IgD-negative memory B cell (primary cell): Measurements from ENCODE around the gene MPV17L. TPM values are rescaled to one million over a fixed set of nuclear protein-coding genes. Genes with fewer than 3 reads are reported as not detected.
"Not testable (repeated sequence)": the region's sequence is repeated elsewhere in the genome, so short reads cannot be mapped to it uniquely, and the experiment has no call there.

Source experiments
- H3K27ac Mint-ChIP-seq, 3 donors: one replicate each; pipeline ENCODE4 v1.8.0; 2020 to 2022; ENCODE audit warnings: mild to moderate bottlenecking in 3 of 3, mixed read lengths in 3 of 3, moderate library complexity in 1 of 3
- H3K27me3 Mint-ChIP-seq: one replicate; pipeline ENCODE4 v1.8.0; 2021; ENCODE audit warnings: mixed read lengths
- H3K36me3 Mint-ChIP-seq: one replicate; pipeline ENCODE4 v1.8.0; 2020; ENCODE audit warnings: mild to moderate bottlenecking, mixed read lengths
- H3K4me1 Mint-ChIP-seq, 3 donors: one replicate each; pipeline ENCODE4 v1.8.0; 2020 to 2022; ENCODE audit warnings: mixed read lengths in 3 of 3, mild to moderate bottlenecking in 1 of 3
- H3K4me3 Mint-ChIP-seq, 4 donors: one replicate each; pipeline ENCODE4 v1.8.0; 2020 to 2022; ENCODE audit warnings: mild to moderate bottlenecking in 4 of 4, mixed read lengths in 4 of 4, moderate library complexity in 3 of 4
- H3K9me3 Mint-ChIP-seq, 3 donors: one replicate each; pipeline ENCODE4 v1.8.0; 2020 to 2021; ENCODE audit warnings: mixed read lengths in 3 of 3, mild to moderate bottlenecking in 1 of 3
- polyA plus RNA-seq: library from polyadenylated mRNA; unstranded; fragments of 300-500 nt; fragmentation: Illumina TruSeq; gene quantifications from one replicate; pipeline ENCODE4 v1.2.3, GENCODE V29; 2021

Gene MPV17L
- polyA plus RNA-seq: 0.04 TPM

DNA sequence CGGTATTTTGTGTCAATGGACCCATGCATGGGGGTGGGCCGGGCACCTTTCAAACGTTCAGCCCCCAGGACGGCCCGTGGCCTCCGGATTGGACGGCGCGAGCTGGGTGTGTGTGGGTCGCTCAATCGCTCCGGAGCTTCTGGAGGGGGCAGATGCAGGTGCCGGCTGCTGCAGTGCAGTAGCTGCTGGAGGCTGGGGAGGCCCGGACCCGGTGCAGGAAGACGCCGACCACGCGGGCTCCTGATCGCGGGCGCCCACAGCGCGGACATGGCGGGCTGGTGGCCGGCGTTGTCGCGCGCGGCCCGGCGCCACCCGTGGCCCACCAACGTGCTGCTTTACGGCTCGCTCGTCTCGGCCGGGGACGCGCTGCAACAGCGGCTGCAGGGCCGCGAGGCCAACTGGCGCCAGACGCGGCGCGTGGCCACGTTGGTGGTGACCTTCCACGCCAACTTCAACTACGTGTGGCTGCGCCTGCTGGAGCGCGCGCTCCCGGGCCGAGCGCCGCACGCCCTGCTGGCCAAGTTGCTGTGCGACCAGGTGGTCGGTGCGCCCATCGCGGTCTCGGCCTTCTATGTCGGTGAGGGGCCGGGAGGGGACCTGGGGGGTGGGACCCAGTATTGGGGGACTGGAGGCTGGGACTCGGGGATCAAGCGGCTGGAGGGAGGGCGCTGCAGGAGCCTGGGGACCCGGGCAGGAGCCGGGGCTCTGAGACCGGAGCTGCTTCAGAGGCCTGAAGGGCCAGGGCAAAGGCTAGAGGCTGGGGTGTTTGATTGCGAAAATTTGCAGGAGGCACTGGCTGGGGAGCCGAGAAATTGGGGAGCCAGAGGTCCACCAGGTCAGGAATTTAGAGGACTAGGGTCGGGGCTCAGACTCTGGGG is at the start of gene MPV17L:
TSS of gene MPV17L (plus strand) at position 124 of the 878 bp plus-strand sequence. CDS start at position 268, 144 bp downstream.
- H3K27me3 Mint-ChIP-seq, H3K4me1 Mint-ChIP-seq, H3K9me3 Mint-ChIP-seq, H3K36me3 Mint-ChIP-seq, H3K27ac Mint-ChIP-seq: not testable (repeated sequence)
- peak within 1 kb of the TSS; percentile 17 to 74 (median 69) for H3K4me3 Mint-ChIP-seq

DNA sequence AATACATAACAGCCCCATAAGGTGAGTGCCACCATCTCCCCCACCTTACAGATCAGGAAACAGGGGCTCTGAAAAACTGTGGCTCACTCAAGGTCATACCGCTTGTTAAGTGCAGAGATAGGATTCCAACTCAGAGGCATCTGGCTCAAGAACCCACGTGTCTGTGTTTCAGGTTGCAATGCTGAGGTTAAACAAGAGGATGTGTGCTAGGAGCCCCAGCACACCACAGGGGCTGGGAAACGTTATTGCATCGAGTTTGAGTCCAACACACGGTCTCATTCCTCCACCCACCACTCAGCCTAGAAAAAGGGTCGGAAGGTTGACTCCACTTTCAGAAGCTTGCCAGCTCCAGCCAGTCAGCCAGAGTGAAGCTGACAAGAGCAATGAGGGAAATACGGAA is 46.8 kb upstream of the MPV17L start:
- not testable (repeated sequence) for H3K4me1 Mint-ChIP-seq, H3K9me3 Mint-ChIP-seq, H3K27ac Mint-ChIP-seq, H3K36me3 Mint-ChIP-seq, H3K27me3 Mint-ChIP-seq, H3K4me3 Mint-ChIP-seq

DNA sequence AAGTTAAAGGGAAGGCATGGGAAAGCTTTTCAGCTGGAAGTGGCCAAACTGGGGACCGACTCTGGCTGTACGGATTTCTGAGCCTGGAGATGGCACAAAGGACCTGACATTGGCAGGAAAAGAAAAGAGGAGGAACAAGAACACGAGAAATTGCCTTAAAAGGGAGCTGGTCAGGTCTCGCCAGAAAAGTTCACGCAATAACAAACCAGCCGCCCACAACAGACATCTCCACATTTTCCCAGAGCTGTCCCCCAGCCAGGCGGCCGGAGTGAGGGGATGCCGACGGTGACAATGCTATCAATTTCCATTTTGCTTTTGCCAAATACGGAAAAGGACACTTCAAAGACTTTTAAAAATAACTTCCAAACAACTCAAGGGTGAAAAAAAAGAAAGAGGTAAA is 44.3 kb upstream of the MPV17L start:
- H3K27me3 Mint-ChIP-seq, H3K4me3 Mint-ChIP-seq, H3K27ac Mint-ChIP-seq, H3K4me1 Mint-ChIP-seq, H3K9me3 Mint-ChIP-seq, H3K36me3 Mint-ChIP-seq: not testable (repeated sequence)

DNA sequence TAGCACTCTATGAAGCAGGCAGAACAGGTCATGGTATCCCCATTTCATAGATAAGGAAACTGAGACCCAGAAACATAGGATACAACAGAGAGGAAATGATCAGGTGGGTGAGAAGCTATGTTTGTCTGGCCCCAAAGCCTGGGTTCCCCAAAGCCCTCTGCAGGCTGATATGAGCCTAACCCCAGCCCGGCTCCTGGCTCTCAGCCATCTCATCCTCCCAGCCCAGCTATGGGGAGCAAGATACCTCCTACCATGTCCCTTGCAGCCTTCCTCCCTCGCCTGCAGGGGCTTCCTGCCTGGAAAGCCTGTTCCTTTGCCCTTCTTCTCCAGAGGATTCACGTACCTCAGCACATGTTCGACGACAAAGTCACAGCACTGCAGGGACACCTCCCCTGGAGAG is 43.8 kb upstream of the MPV17L start:
- H3K4me3 Mint-ChIP-seq, H3K9me3 Mint-ChIP-seq, H3K27ac Mint-ChIP-seq, H3K4me1 Mint-ChIP-seq, H3K27me3 Mint-ChIP-seq, H3K36me3 Mint-ChIP-seq: not testable (repeated sequence)

DNA sequence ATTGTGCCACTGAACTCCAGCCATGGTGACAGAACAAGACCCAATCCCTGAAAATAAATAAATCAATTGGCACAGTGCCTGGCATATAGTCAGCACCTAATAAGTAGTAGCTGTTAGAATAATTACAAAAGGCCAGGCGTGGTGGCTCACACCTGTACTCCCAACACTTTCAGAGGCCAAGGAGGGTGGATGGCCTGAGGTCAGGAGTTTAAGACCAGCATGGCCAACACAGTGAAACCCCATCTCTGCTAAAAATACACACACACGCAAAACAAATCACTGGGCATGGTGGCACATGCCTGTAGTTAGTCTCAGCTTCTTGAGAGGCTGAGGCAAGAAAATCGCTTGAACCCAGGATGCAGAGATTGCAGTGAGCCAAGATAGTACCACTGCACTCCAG is 42.7 kb upstream of the MPV17L start:
- not testable (repeated sequence) for H3K27me3 Mint-ChIP-seq, H3K9me3 Mint-ChIP-seq, H3K4me1 Mint-ChIP-seq, H3K36me3 Mint-ChIP-seq, H3K4me3 Mint-ChIP-seq, H3K27ac Mint-ChIP-seq

DNA sequence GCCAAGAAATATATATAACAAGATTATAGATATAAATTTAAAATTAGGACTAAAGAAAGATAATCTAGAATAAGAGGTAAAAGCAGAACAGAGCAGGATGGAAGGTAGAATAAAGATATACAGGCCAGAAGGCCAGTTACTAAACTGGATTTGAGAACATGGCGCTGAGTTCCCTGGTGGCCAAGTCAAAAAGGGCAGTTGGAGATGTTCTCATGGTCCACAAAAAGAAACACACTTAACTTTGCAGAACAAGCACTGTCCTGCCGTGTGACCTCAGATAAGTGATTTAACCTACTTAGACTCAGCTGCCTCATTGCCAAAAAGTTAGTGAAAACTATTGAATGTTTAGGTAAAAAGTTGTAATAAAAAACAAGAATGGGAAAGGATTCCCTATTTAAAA is 40.7 kb upstream of the MPV17L start:
- not testable (repeated sequence) for H3K4me3 Mint-ChIP-seq, H3K27me3 Mint-ChIP-seq, H3K36me3 Mint-ChIP-seq, H3K27ac Mint-ChIP-seq, H3K4me1 Mint-ChIP-seq, H3K9me3 Mint-ChIP-seq

DNA sequence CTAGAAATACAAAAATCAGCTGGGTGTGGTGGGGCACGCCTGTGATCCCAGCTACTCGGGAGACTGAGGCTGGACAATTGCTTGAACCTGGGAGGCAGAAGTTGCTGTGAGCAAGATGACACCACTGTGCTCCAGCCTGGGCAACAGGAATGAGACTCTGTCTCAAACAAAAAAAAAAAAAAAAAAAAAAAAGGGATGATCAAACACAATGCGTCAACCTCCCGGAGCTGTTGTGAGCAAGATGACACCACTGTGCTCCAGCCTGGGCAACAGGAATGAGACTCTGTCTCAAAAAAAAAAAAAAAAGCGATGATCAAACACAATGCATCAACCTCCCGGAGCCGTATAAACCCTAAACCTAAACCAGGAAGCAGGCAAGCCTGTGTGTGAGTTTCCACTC is 38.1 kb upstream of the MPV17L start:
- H3K27ac Mint-ChIP-seq: not testable (repeated sequence)

DNA sequence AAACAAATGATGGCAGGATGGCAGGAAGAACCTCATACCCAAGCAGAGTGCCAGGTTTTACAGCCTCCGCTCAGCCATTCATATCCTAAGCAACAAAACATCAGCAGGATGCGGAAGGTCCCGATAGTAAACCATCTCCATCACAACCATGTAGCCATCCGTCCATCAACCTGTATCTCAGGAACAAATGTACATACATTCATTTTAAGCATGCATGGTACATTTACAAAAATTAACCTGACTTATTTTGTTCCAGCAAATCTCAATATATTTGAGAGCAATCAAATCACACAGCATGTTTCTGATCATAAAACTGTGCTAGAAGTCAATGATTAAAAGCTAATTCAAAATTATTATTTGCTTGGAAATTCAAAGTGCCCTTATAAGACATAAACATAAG is 17.4 kb upstream of the MPV17L start, which contains the start of gene NPIPA5:
TSS of gene NPIPA5 (minus strand) at position 101 of the 400 bp plus-strand sequence. CDS start at position 101, 0 bp downstream.
- not testable (repeated sequence) for H3K4me1 Mint-ChIP-seq, H3K36me3 Mint-ChIP-seq, H3K4me3 Mint-ChIP-seq, H3K27ac Mint-ChIP-seq, H3K9me3 Mint-ChIP-seq, H3K27me3 Mint-ChIP-seq

More for the DNA sequence above, 38.1 kb upstream of the MPV17L start:
- H3K36me3 Mint-ChIP-seq, H3K27me3 Mint-ChIP-seq, H3K4me1 Mint-ChIP-seq, H3K9me3 Mint-ChIP-seq, H3K4me3 Mint-ChIP-seq: not testable (repeated sequence)

DNA sequence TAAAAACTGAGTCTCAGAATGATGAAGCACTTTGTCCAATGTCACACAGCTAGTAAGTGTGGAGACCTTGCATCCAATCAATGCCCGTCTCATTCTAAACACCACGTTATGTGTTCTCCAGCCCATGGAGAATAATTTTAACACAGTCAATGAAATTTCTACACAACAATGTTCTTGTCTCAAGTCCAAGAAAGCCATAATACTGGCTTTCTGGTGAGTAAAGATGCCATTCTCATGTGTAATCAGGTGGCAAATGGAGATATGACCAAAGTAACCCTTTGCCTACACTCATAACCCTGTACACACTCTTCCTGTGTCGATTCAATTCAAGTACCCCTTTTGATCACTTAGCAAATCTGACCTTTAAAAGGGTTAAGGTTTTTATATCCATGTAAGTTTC is 12.7 kb upstream of the MPV17L start:
- not testable (repeated sequence) for H3K27me3 Mint-ChIP-seq, H3K9me3 Mint-ChIP-seq, H3K36me3 Mint-ChIP-seq, H3K4me3 Mint-ChIP-seq, H3K4me1 Mint-ChIP-seq, H3K27ac Mint-ChIP-seq

DNA sequence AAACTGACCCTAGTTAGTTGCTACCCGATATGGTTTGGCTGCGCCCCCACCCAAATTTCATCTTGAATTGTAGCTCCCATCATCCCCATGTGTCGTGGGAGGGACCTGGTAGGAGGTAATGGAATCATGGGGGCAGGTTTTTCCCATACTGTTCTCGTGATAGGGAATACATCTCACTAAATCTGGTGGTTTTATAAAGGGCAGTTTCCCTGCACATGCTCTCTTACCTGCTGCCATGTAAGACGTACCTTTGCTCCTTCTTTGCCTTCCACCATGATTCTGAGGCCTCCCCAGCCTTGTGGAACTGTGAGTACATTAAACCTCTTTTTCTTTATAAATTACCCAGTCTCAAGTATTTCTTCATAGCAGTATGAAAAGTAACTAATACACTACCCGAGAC is 7.5 kb upstream of the MPV17L start:
- H3K9me3 Mint-ChIP-seq, H3K36me3 Mint-ChIP-seq, H3K4me3 Mint-ChIP-seq, H3K4me1 Mint-ChIP-seq, H3K27me3 Mint-ChIP-seq, H3K27ac Mint-ChIP-seq: not testable (repeated sequence)

DNA sequence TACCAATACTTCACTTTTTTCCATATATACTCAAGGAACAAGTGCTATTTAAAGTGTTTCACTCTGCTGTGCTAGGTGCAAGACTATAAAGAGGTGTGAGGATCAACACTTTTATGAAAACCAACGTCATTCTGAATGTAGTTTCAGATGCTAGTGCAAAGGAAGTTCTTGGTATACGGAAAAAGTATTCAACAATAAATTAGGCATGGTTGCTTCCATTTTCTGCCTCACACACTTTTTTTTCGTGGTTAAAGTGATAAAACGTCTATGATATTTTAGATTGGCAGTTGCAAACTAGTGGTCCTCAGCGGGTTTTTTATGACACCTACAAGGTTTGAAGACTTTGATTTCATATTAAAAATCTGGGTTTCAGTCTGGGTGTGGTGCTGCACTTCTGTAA is 5.6 kb upstream of the MPV17L start:
- H3K9me3 Mint-ChIP-seq, H3K36me3 Mint-ChIP-seq, H3K4me1 Mint-ChIP-seq, H3K4me3 Mint-ChIP-seq, H3K27me3 Mint-ChIP-seq, H3K27ac Mint-ChIP-seq: not testable (repeated sequence)

DNA sequence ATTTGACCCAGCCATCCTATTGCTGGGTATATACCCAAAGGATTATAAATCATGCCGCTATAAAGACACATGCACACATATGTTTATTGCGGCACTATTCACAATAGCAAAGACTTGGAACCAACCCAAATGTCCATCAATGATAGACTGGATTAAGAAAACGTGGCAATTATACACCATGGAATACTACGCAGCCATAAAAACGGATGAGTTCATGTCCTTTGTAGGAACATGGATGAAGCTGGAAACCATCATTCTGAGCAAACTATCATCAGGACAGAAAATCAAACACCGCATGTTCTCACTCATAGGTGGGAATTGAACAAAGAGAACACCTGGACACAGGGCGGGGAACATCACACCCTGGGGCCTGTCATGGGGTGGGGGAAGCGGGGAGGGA is 2.5 kb upstream of the MPV17L start:
- H3K4me3 Mint-ChIP-seq: peak overlapping the region in 1 of 4 donors; percentile 30
- not testable (repeated sequence) for H3K9me3 Mint-ChIP-seq, H3K27me3 Mint-ChIP-seq, H3K4me1 Mint-ChIP-seq, H3K27ac Mint-ChIP-seq, H3K36me3 Mint-ChIP-seq

DNA sequence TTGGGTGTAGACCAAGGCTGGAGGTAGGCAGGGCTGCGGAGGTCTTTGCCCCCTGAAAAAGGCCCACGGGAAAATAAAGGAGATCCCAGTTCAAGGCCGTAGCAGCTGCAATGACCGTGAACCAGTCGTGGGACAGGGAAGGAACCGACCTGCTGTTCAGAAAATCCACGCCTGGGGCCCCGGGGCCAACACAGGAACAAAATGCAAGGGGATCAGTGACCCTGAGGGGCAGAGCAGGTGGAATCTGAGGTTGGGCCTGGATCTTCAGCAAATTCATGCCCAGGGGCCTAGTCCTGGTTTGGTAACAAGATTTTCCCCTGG is 915 bp downstream of the MPV17L start:
- not testable (repeated sequence) for H3K36me3 Mint-ChIP-seq, H3K27ac Mint-ChIP-seq, H3K4me1 Mint-ChIP-seq

DNA sequence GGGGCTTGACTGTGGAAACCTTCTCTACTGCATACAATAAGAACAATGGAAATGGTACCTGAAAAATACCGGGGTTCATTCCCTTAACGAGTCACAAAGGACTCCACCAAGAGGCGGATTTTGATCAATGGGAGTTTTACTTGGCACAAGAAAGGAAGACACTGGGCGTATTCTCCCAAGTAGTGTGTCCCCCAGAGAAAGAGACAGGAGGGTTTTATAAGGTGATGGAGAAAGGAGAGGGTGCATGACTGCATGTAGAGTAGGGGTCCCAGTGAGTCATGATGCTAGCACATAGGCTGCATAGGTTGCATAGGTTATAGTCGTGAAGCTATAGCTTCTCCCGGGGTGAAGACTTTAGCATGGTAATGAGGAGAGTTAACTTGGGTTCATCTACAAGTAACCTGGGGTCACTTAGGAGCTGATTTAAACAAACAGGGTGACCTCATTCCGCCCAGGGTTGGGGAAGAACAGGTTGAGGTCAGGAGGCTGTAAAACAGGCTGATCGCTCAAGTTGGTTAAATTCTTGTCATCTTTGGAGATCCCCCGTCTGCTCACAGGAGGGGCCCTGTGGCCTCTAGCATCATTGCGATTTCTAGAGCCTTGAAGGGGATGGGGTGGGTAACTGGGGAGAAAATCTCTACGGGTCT is 1.5 kb downstream of the MPV17L start:
- peak overlapping the region in 2 of 4 donors; percentile 17 to 34 for H3K4me3 Mint-ChIP-seq
- H3K27me3 Mint-ChIP-seq: peaks cover 6% of the 10 kb centered on the region
- no peaks in the 10 kb centered on the region for H3K4me1 Mint-ChIP-seq
- no peak overlapping the region for H3K27ac Mint-ChIP-seq
- H3K9me3 Mint-ChIP-seq: no peaks in the 10 kb centered on the region
- H3K36me3 Mint-ChIP-seq: no peaks in the 10 kb centered on the region

More for the DNA sequence above, 915 bp downstream of the MPV17L start:
- H3K27me3 Mint-ChIP-seq, H3K9me3 Mint-ChIP-seq: not testable (repeated sequence)
- peak overlapping the region; percentile 17 to 74 (median 69) for H3K4me3 Mint-ChIP-seq

DNA sequence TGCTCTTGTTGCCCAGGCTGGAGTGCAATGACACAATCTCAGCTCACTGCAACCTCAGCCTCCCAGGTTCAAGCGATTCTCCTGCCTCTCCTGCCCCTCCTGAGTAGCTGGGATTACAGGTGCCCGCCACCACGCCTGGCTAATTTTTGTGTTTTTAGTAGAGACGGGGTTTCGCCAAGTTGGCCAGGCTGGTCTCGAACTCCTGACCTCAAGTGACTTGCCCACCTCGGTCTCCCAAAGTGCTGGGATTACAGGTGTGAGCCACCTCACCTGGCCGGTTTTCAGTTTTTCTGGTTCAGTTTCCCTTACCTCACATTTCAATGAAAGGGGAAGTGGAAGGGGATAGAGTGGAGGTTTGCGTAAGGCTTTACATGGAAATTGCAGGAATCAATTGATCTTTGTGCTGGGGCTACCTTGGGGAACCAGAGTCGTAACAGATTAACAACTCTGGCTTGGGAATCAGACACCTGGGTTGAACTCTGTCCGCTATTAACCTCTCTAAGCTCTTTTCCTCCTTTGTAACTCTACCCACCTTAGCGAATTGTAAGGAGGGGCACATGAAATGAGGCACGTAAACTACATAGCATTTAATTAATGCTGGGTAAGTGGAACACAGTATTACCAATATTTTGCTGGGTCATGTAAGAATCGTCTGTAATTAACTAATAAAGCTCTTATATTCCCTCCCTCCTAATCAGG is 3.2 kb downstream of the MPV17L start:
- Mint-ChIP-seq H3K4me1 (peaks cover 4 to 6% (median 4%) of the 10 kb centered on the region in 3 donors), H3K27me3 (peaks cover 6% of the 10 kb centered on the region), H3K36me3 (peaks cover 2% of the 10 kb centered on the region), H3K4me3 (no peak overlapping the region), H3K27ac (no peak overlapping the region), H3K9me3 (peaks cover 0 to 2% (median 0%) of the 10 kb centered on the region in 3 donors)

DNA sequence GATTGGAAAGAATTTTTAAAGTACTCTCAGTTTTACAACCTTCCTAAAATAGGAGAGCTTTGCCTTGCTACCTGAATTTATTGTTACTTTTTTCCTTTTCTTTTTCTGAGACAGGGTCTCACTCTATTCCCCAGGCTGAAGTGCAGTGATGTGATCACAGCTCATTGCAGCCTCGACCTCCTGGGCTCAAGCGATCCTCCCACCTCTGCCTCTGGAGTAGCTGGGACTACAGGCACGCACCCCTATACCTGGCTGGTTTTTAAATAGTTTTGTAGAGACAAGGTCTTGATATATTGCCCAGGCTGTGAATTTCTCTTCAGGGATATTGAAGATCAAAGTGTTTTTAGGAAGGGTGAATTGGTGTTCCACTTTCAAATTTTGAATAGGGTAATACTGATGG is 3.8 kb downstream of the MPV17L start:
- Mint-ChIP-seq H3K27ac (no peak overlapping the region), H3K36me3 (peaks cover 2% of the 10 kb centered on the region), H3K4me3 (no peak overlapping the region), H3K27me3 (peaks cover 6% of the 10 kb centered on the region), H3K4me1 (peaks cover 4 to 9% (median 8%) of the 10 kb centered on the region in 3 donors), H3K9me3 (peaks cover 0 to 2% (median 0%) of the 10 kb centered on the region in 3 donors)
